GM12872 (cell line): ENCODE measurements around the gene INCENP.

ENCODE experiments used
- TF ChIP-seq, protein P1 (sequence below): IDR thresholded peaks from 3 replicates; pipeline ENCODE4 v1.5.1; 2011; ENCODE audit warnings: low read depth, mild to moderate bottlenecking, low read length, moderate library complexity; ENCODE audit not compliant: insufficient read depth

Gene INCENP

DNA sequence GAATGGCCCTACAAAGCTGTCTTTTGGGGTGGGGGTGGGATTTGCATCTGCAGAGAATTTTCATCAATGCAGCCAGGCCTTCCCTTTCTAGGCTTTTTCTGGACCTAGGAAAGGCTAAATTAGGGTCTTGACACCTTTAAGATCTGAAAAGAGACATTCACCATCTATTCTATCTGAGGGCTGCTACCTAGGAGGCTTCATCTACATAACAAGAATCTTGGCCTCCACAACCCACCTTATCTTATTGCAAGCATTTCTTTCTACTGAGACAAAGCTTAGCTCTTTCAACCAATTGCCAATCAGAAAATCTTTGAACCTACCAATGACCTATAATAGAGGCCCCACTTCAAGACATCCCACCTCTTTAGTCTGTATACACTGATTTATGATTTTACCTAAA is 20.7 kb upstream of the INCENP start:
- TF ChIP-seq, protein P1, sequence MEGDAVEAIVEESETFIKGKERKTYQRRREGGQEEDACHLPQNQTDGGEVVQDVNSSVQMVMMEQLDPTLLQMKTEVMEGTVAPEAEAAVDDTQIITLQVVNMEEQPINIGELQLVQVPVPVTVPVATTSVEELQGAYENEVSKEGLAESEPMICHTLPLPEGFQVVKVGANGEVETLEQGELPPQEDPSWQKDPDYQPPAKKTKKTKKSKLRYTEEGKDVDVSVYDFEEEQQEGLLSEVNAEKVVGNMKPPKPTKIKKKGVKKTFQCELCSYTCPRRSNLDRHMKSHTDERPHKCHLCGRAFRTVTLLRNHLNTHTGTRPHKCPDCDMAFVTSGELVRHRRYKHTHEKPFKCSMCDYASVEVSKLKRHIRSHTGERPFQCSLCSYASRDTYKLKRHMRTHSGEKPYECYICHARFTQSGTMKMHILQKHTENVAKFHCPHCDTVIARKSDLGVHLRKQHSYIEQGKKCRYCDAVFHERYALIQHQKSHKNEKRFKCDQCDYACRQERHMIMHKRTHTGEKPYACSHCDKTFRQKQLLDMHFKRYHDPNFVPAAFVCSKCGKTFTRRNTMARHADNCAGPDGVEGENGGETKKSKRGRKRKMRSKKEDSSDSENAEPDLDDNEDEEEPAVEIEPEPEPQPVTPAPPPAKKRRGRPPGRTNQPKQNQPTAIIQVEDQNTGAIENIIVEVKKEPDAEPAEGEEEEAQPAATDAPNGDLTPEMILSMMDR: no peak

DNA sequence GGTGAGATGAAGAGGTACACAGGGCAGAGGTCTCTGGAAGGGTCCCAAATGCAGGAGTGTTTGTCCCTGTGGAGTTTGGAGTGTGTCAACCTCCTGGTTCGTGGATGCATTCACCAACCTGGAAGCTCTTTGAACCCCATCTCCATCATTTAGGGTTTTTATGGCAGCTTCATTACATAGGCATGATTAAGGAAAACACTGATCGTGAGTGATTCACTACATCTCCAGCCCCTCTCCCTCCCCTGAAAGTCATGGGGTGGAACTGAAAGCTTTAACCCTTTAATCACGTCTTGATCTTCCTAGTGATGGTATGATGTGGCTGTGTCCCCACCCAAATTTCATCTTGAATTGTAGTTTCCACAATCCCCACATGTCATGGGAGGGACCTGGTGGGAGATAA is 19.8 kb upstream of the INCENP start:
- TF ChIP-seq, protein P1: no peak

DNA sequence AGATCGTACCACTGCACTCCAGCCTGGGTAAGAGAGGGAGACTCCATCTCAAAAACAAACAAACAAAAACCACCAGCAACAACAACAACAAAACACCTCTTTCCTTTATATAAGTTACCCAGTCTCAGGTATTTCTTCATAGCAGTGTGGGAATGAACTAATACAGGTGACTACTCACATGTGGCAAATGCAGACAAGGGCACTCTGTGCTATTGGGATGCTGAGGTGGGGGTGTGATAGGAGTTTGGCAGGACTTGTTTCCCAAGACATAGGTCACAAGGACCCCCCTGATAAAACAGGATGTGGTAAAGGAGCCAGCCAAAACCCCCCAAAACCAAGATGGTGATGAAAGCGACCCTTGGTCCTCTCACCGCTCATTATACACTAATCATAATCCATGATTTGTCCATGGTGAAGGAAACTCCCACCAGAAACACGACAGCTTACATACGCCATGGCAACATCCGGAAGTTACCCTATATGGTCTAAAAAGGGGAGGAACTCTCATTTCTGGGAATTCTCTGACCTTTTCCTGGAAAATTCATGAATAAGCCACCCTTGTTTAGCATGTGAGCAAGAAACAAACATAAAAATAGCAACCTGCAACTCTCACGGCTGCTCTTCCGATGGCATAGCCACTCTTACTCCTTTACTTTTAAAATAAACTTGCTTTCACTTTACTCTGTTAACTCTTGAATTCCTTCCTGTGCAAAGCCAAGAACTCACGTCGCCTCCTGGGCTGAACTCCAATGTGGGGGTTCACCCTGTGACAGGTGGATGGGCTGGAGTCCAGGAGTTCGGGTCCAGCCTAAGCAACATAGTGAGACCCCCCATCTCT is 18.8 kb upstream of the INCENP start:
- TF ChIP-seq, protein P1: no peak

DNA sequence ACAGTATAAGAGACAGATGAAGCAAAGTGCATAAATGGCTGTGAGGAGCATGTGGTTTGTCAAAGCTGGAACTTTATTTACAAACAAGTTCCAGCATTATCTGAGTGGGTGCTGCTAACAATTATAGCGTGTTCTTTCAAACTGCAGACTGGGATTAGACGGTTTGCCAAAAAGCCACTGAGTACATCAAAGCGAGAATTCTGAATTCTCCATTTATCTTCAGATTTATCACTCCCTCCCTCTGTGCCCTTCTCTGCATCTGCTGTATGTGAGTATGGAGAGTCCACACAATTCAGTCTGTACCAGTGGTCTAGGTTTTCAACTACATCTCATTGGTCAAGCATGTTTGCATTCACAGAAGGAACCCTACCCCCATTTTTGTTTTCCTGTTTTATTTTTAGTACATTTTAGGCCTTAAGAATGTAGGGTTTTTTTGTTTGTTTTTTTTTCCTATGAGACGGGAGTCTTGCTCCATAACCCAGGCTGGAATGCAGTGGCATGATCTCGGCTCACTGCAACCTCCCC is 18.1 kb upstream of the INCENP start:
- TF ChIP-seq, protein P1: no peak

DNA sequence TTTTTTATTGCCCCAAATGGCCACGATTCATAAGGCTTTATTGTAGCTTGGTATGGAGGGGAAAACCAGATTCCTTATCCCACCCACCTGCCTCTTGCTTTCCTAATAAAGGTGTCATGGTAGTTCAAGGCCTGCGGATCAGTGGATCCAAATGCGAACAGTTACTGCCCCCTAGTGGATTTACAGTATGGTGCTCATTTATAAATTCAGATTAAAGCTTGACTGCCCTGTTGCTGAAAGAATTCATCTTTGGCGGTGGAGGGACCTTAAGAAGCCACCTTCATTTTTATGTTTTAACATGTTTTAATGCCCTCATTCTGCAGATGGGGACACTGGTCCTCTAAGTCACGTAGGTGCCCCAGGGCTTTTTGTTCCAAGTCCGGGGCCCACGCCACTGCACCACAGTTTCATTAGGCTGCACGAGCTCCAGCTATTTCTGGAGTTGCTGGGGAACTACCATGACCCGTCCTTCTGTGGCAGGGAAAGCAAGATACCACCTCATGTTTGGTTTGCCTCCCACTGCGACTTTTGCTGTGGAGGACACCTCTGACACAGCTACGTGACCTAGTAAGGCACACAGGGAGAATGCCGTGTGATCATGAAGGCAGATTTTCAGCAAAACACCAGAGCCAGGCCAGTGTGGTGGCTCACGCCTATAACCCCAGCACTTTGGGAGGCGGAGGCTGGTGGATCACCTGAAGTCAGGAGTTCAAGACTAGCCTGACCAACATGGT is 15.6 kb upstream of the INCENP start:
- TF ChIP-seq, protein P1: peak; percentile 75

DNA sequence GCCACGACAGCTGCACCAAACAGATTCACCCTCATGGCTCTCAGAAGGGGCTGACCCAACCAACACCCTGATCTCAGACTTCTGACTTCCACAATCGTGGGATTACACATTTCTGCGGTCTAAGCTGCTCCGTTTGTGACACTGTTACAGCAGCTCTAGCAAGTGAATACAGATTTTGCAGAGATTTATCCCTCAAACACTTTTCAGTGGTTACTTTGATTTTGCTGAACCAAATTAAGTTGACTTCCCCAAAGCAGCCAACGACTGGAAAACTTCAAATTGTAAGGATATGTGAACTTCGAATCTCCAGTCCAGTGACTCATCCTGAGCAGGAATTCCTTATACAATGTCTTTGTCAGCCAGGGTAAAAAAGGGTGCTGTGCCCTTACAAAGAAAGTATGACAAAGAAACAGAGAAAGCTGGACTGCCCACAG is 14.8 kb upstream of the INCENP start:
- TF ChIP-seq, protein P1: no peak

DNA sequence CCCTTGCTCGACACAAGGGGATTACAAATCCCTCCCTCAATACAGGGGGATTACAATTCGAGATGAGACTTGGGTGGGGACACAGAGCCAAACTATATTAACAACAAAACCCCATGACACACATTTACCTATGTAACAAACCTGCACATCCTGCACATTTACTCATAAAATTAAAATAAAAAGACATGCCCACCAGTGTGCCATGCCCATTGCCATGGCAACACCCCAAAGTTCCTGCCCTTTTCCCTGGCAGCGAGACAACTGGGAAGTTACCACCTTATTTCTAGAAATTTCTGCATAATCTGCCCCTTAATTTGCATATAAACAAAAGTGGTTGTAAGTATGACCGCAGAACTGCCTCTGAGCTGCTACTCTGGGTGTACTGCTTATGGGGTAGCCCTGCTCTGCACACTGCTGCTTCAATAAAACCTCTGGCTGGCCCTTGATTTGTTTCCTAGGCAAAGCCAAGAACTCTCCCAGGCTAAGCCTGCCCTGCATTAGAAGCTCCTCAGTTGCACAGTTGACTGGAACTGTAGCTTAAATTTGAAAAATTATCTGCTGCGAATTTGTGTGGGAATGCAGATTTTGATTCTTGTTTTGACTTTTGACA is 8.6 kb upstream of the INCENP start:
- TF ChIP-seq, protein P1: no peak
